VCaP (cell line): ENCODE measurements around the gene COL17A1.

ENCODE experiments used
- H3K27ac ChIP-seq: fragments of 450-650 bp; 2 replicates; pipeline ENCODE4 v1.5.1; 2017
- CTCF ChIP-seq: fragments of 450-650 bp; conservative IDR thresholded peaks from 2 replicates; pipeline ENCODE4 v1.5.1; 2017; ENCODE audit warnings: mild to moderate bottlenecking, moderate library complexity

The COL17A1 gene

GRCh38 chr10:104041891-104042535, 43.7 kb downstream of the COL17A1 start:
- no peak for TF ChIP-seq CTCF
- no peak overlapping the region for H3K27ac ChIP-seq

- no peak overlapping the region for H3K27ac ChIP-seq
- no peak for TF ChIP-seq CTCF
Measured at GRCh38 chr10:104040862-104041789, 44.6 kb downstream of the COL17A1 start.

GRCh38 chr10:104040382-104040781, 45.3 kb downstream of the COL17A1 start:
- H3K27ac ChIP-seq = no peak overlapping the region
- TF ChIP-seq CTCF = no peak

- H3K27ac ChIP-seq = no peak overlapping the region
- TF ChIP-seq CTCF = no peak
Measured at GRCh38 chr10:104038958-104039752, 46.5 kb downstream of the COL17A1 start.

GRCh38 chr10:104038537-104038936, 47.1 kb downstream of the COL17A1 start:
- no peak overlapping the region for H3K27ac ChIP-seq
- TF ChIP-seq CTCF = no peak

GRCh38 chr10:104037261-104037951, 48.3 kb downstream of the COL17A1 start:
- H3K27ac ChIP-seq = no peak overlapping the region
- TF ChIP-seq CTCF = no peak
